HEK293 (cell line): ENCODE results near the gene VILL.

ENCODE experiments used
- CTCF ChIA-PET: fragments of 350-600 bp; formaldehyde crosslinking; extraction: SDS; loops from one replicate; lab custom pipeline; 2021; ENCODE audit warnings: antibody characterized with exemption; lab: Yijun Ruan, JAX
- POLR2A ChIA-PET: fragments of 300-600 bp; formaldehyde crosslinking; extraction: SDS; loops from one replicate; lab custom pipeline; 2020; ENCODE audit warnings: antibody characterized with exemption, inconsistent platforms; lab: Yijun Ruan, JAX
- H3K27ac ChIP-seq: fragments of 200-500 bp; sonication (Bioruptor generic); 2 replicates; pipeline ENCODE4 v1.5.1; 2014; ENCODE audit warnings: low read depth, low read length, control low read depth, inconsistent platforms; ENCODE audit errors: extremely low read depth
- H3K36me3 ChIP-seq, 2 experiments: fragments of 200-500 bp in 1 of 2; sonication (Bioruptor generic) in 1 of 2; 1 replicate in 1 of 2; 2 replicates in 1 of 2; pipeline ENCODE4 v1.5.1; 2014 to 2017; ENCODE audit warnings: inconsistent platforms in 2 of 2, low read length in 2 of 2; ENCODE audit not compliant: control insufficient read depth in 2 of 2, insufficient read depth in 1 of 2
- H3K4me1 ChIP-seq: fragments of 200-500 bp; sonication (Bioruptor generic); 2 replicates; pipeline ENCODE4 v1.5.1; 2014; ENCODE audit warnings: mild to moderate bottlenecking, low read length, inconsistent platforms; ENCODE audit not compliant: control insufficient read depth, insufficient read depth
- H3K4me3 ChIP-seq: 2 replicates; pipeline ENCODE4 v1.5.1; 2011; ENCODE audit warnings: low read depth, mild to moderate bottlenecking, control low read depth, low read length, moderate library complexity
- H3K9me3 ChIP-seq: fragments of 200-500 bp; sonication (Bioruptor generic); 2 replicates; pipeline ENCODE4 v1.5.1; 2014; ENCODE audit warnings: low read depth, low read length, inconsistent platforms; ENCODE audit not compliant: control insufficient read depth, insufficient read depth
- GLI2 ChIP-seq: fragments of 450-650 bp; formaldehyde crosslinking; IDR thresholded peaks from 2 replicates; pipeline ENCODE4; 2017; ENCODE audit warnings: missing biosample characterization, missing genetic modification characterization, low read depth, borderline replicate concordance
- GLIS2 ChIP-seq: fragments of 450-650 bp; formaldehyde crosslinking; IDR thresholded peaks from 2 replicates; pipeline ENCODE4 v1.5.1; 2016; ENCODE audit warnings: missing biosample characterization, missing genetic modification characterization
- HOXD13 ChIP-seq: sonication (generic); formaldehyde crosslinking; IDR thresholded peaks from 2 replicates; pipeline ENCODE4 v1.8.0; 2022; ENCODE audit warnings: missing genetic modification reagents, borderline replicate concordance
- PRDM4 ChIP-seq: fragments of 450-650 bp; formaldehyde crosslinking; IDR thresholded peaks from 2 replicates; pipeline ENCODE4 v1.5.1; 2017; ENCODE audit warnings: missing biosample characterization, missing genetic modification characterization
- SCRT1 ChIP-seq: fragments of 450-650 bp; formaldehyde crosslinking; IDR thresholded peaks from 2 replicates; pipeline ENCODE4 v1.5.1; 2016; ENCODE audit warnings: missing biosample characterization, missing genetic modification characterization, borderline replicate concordance
- TRIM28 ChIP-seq: IDR thresholded peaks from 2 replicates; pipeline ENCODE4 v1.6.1; 2011; ENCODE audit warnings: low read length, control low read depth, borderline replicate concordance
- ZBTB21 ChIP-seq: fragments of 450-650 bp; formaldehyde crosslinking; IDR thresholded peaks from 2 replicates; pipeline ENCODE4 v1.5.1; 2017; ENCODE audit warnings: missing biosample characterization, missing genetic modification characterization
- ZBTB6 ChIP-seq: fragments of 450-650 bp; formaldehyde crosslinking; IDR thresholded peaks from 2 replicates; pipeline ENCODE4 v1.5.1; 2017; ENCODE audit warnings: missing biosample characterization, missing genetic modification characterization
- ZNF274 ChIP-seq, 2 experiments: fragments of 200-500 bp in 1 of 2; fragments of 450-650 bp in 1 of 2; sonication (Bioruptor generic) in 1 of 2; formaldehyde crosslinking in 1 of 2; IDR thresholded peaks; 2 replicates each; pipeline versions ENCODE4 v1.5.1 to v1.6.1; 2014 to 2016; ENCODE audit warnings: borderline replicate concordance in 1 of 2, inconsistent platforms in 1 of 2, low read length in 1 of 2, missing biosample characterization in 1 of 2, missing genetic modification characterization in 1 of 2
- ZNF350 ChIP-seq: fragments of 450-650 bp; formaldehyde crosslinking; IDR thresholded peaks from 2 replicates; pipeline ENCODE4 v1.5.0; 2017; ENCODE audit warnings: missing biosample characterization, mild to moderate bottlenecking, missing genetic modification characterization
- ZNF366 ChIP-seq: fragments of 450-650 bp; formaldehyde crosslinking; conservative IDR thresholded peaks from 2 replicates; pipeline ENCODE4 v1.5.1; 2016; ENCODE audit warnings: missing biosample characterization, missing genetic modification characterization
- ZNF416 ChIP-seq: fragments of 450-650 bp; formaldehyde crosslinking; IDR thresholded peaks from 2 replicates; pipeline ENCODE4 v1.5.1; 2016; ENCODE audit warnings: missing biosample characterization, missing genetic modification characterization
- ZNF426 ChIP-seq: fragments of 450-650 bp; formaldehyde crosslinking; IDR thresholded peaks from 2 replicates; pipeline ENCODE4 v1.5.1; 2017; ENCODE audit warnings: missing biosample characterization, missing genetic modification characterization, mild to moderate bottlenecking, inconsistent platforms, moderate library complexity
- ZNF510 ChIP-seq: fragments of 450-650 bp; formaldehyde crosslinking; IDR thresholded peaks from 2 replicates; pipeline ENCODE4 v1.5.1; 2018; ENCODE audit warnings: mild to moderate bottlenecking, missing genetic modification characterization, missing biosample characterization; ENCODE audit not compliant: insufficient replicate concordance
- ZNF610 ChIP-seq: fragments of 450-650 bp; formaldehyde crosslinking; IDR thresholded peaks from 2 replicates; pipeline ENCODE4 v1.5.1; 2016; ENCODE audit warnings: missing biosample characterization, missing genetic modification characterization, borderline replicate concordance
- ZNF747 ChIP-seq: fragments of 450-650 bp; formaldehyde crosslinking; IDR thresholded peaks from 2 replicates; pipeline ENCODE4 v1.5.1; 2016; ENCODE audit warnings: missing biosample characterization, missing genetic modification characterization
- ZNF768 ChIP-seq: fragments of 450-650 bp; formaldehyde crosslinking; IDR thresholded peaks from 2 replicates; pipeline ENCODE4 v1.5.1; 2018; ENCODE audit warnings: missing biosample characterization, mild to moderate bottlenecking, missing genetic modification characterization
- TF ChIP-seq, protein P1 (sequence below): fragments of 450-650 bp; formaldehyde crosslinking; IDR thresholded peaks from 2 replicates; pipeline ENCODE4 v1.5.1; 2016; ENCODE audit warnings: missing biosample characterization, missing genetic modification characterization
- TF ChIP-seq, protein P2 (sequence below): fragments of 450-650 bp; formaldehyde crosslinking; IDR thresholded peaks from 2 replicates; pipeline ENCODE4 v1.5.1; 2016; ENCODE audit warnings: missing biosample characterization, missing genetic modification characterization
- TF ChIP-seq, protein P3 (sequence below): fragments of 450-650 bp; IDR thresholded peaks from 2 replicates; pipeline ENCODE4 v1.5.1; 2018; ENCODE audit warnings: missing biosample characterization, mild to moderate bottlenecking, missing genetic modification characterization
- TF ChIP-seq, protein P4 (sequence below): fragments of 450-650 bp; formaldehyde crosslinking; IDR thresholded peaks from 2 replicates; pipeline ENCODE4 v1.5.1; 2017; ENCODE audit warnings: missing biosample characterization, missing genetic modification characterization

VILL gene

DNA sequence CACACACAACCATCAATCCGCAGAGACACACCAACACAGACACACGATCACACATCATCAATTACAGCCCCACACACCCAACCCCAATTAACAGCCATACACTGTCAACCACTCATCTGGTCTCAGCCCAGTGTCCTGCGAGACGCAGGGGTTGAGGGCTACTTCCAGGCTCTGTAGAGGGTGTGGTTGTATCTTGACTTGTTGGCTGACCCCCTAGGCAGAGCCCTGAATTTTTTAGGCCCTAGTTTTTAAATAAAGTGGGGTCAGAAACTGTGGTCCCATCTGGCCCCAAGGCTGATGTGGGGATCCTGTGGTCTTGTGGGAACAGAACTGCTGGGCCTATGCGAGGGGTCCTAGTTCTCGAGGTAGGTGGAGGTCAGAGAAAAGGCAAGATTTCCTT, 9.2 kb downstream of the VILL start:
- Histone ChIP-seq H3K4me3 (no peak overlapping the region), H3K36me3 (peaks cover 0 to 9% of the 10 kb centered on the region in 2 experiments; a peak in 1 of 3 replicates), H3K9me3 (no peaks in the 10 kb centered on the region), H3K4me1 (no peaks in the 10 kb centered on the region), H3K27ac (no peak overlapping the region)
- ChIA-PET POLR2A (no interaction called here), CTCF (no interaction called here)
- TF ChIP-seq ZNF426 (tag by site-specific recombination) (no peak), ZNF510 (tag by site-specific recombination) (no peak), SCRT1 (tag by site-specific recombination) (no peak), HOXD13 (no peak), ZNF350 (tag by site-specific recombination) (no peak), GLI2 (tag by site-specific recombination) (no peak), PRDM4 (no peak), ZBTB6 (tag by site-specific recombination) (no peak), TRIM28 (no peak), ZNF274 (IDR thresholded peaks at IDR 0.05; ENCODE audit: low read length) (no peak), ZNF274 (tag by site-specific recombination; IDR thresholded peaks at IDR 0.05; ENCODE audit: borderline replicate concordance) (no peak), GLIS2 (no peak), ZNF610 (tag by site-specific recombination) (no peak), ZNF747 (no peak), ZNF768 (tag by site-specific recombination) (no peak)
- TF ChIP-seq, protein P1, sequence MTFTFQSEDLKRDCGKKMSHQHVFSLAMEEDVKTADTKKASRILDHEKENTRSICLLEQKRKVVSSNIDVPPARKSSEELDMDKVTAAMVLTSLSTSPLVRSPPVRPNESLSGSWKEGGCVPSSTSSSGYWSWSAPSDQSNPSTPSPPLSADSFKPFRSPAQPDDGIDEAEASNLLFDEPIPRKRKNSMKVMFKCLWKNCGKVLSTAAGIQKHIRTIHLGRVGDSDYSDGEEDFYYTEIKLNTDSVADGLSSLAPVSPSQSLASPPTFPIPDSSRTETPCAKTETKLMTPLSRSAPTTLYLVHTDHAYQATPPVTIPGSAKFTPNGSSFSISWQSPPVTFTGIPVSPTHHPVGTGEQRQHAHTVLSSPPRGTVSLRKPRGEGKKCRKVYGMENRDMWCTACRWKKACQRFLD (tag by site-specific recombination): no peak
- TF ChIP-seq, protein P2, sequence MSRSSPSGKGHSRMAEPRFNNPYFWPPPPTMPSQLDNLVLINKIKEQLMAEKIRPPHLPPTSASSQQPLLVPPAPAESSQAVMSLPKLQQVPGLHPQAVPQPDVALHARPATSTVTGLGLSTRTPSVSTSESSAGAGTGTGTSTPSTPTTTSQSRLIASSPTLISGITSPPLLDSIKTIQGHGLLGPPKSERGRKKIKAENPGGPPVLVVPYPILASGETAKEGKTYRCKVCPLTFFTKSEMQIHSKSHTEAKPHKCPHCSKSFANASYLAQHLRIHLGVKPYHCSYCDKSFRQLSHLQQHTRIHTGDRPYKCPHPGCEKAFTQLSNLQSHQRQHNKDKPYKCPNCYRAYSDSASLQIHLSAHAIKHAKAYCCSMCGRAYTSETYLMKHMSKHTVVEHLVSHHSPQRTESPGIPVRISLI (tag by site-specific recombination): no peak

DNA sequence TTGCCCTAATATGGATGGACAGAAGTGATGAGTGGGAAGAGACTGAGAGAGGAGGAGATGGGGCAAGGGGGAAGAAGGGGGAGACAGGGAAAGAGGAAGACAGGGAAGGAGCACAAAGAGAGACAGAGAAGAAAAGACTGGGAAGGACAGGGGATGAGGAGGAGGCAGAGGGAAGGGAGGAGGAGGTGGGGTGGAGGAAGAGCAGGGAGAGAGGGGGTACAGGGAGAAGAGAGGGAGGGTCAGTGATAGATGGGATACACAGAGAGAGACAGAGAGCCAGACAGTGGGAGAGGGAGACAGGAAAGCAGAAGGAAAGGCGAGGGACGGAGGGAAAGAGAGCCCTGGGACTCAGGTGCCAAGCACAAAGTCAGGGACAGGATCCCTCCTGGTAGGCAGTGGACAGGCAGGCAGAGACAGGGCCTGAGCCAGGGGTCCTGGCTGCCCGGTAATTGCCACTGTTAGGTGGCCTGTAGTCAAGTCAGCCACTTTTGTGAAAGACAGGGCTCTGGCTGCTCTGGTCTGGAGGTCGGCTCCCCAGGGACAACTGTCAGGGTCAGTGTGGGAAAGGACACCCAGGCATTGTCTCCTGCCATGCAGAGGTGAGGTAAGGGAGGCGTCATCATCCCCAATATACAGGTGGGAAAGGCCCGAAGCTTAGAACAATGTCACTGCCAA, 9.8 kb downstream of the VILL start:
- Histone ChIP-seq H3K9me3 (no peaks in the 10 kb centered on the region), H3K4me1 (no peaks in the 10 kb centered on the region), H3K4me3 (no peak overlapping the region), H3K27ac (no peak overlapping the region), H3K36me3 (peaks cover 0 to 9% of the 10 kb centered on the region in 2 experiments; a peak in 1 of 3 replicates)
- no peak for TF ChIP-seq ZBTB21
- TF ChIP-seq, protein P3, sequence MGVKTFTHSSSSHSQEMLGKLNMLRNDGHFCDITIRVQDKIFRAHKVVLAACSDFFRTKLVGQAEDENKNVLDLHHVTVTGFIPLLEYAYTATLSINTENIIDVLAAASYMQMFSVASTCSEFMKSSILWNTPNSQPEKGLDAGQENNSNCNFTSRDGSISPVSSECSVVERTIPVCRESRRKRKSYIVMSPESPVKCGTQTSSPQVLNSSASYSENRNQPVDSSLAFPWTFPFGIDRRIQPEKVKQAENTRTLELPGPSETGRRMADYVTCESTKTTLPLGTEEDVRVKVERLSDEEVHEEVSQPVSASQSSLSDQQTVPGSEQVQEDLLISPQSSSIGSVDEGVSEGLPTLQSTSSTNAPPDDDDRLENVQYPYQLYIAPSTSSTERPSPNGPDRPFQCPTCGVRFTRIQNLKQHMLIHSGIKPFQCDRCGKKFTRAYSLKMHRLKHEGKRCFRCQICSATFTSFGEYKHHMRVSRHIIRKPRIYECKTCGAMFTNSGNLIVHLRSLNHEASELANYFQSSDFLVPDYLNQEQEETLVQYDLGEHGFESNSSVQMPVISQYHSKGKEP (tag by site-specific recombination): no peak
- TF ChIP-seq, protein P4, sequence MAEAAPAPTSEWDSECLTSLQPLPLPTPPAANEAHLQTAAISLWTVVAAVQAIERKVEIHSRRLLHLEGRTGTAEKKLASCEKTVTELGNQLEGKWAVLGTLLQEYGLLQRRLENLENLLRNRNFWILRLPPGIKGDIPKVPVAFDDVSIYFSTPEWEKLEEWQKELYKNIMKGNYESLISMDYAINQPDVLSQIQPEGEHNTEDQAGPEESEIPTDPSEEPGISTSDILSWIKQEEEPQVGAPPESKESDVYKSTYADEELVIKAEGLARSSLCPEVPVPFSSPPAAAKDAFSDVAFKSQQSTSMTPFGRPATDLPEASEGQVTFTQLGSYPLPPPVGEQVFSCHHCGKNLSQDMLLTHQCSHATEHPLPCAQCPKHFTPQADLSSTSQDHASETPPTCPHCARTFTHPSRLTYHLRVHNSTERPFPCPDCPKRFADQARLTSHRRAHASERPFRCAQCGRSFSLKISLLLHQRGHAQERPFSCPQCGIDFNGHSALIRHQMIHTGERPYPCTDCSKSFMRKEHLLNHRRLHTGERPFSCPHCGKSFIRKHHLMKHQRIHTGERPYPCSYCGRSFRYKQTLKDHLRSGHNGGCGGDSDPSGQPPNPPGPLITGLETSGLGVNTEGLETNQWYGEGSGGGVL: peak; percentile 57
- TF ChIP-seq ZNF416 (tag by site-specific recombination): no peak
- TF ChIP-seq ZNF366 (tag by site-specific recombination): 0 out of 2 replicates have a peak, but pooled peaks have one; percentile 29
- CTCF ChIA-PET: interaction anchor here (2.0 to 2.4 kb wide), 2 partner anchors 26 to 145 kb away, joined by 13 to 14 read pairs; no protein-coding TSS in a partner anchor
- POLR2A ChIA-PET: no interaction called here
